Measurements from ENCODE around the gene LYZL4.

DNA sequence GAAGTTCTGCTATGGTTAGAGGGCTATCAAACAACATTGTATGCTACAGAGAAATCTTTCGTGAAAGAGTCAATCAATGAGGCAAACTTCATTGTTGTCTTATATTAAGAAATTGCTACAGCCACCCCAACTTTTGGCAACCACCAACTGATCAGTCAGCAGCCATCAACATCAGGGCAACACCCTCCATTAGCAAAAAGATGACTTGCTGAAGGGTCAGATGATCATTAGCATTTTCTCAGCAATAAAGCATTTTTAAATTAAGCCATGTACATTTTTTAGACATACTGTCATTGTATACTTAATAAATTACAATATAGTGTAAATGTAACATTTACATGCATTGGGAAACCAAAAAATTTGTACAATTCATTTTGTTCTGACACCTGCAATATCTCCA lies 53.1 kb downstream of the LYZL4 start:
- TF ChIP-seq, protein P1, sequence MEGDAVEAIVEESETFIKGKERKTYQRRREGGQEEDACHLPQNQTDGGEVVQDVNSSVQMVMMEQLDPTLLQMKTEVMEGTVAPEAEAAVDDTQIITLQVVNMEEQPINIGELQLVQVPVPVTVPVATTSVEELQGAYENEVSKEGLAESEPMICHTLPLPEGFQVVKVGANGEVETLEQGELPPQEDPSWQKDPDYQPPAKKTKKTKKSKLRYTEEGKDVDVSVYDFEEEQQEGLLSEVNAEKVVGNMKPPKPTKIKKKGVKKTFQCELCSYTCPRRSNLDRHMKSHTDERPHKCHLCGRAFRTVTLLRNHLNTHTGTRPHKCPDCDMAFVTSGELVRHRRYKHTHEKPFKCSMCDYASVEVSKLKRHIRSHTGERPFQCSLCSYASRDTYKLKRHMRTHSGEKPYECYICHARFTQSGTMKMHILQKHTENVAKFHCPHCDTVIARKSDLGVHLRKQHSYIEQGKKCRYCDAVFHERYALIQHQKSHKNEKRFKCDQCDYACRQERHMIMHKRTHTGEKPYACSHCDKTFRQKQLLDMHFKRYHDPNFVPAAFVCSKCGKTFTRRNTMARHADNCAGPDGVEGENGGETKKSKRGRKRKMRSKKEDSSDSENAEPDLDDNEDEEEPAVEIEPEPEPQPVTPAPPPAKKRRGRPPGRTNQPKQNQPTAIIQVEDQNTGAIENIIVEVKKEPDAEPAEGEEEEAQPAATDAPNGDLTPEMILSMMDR (IDR thresholded peaks at IDR 0.05 in 4 of 5, conservative IDR thresholded peaks at IDR 0.05 in 1 of 5) = no peak
- TF ChIP-seq POLR2A (IDR thresholded peaks at IDR 0.05) = no peak

Measured in gastrocnemius medialis (tissue), 4 donors.